ENCODE measurements around the gene TADA2A. TPM values are rescaled to one million over a fixed set of nuclear protein-coding genes. Genes with fewer than 3 reads are reported as not detected.

Gene TADA2A
- polyA plus RNA-seq, 1 experiment = 13.6 TPM

DNA sequence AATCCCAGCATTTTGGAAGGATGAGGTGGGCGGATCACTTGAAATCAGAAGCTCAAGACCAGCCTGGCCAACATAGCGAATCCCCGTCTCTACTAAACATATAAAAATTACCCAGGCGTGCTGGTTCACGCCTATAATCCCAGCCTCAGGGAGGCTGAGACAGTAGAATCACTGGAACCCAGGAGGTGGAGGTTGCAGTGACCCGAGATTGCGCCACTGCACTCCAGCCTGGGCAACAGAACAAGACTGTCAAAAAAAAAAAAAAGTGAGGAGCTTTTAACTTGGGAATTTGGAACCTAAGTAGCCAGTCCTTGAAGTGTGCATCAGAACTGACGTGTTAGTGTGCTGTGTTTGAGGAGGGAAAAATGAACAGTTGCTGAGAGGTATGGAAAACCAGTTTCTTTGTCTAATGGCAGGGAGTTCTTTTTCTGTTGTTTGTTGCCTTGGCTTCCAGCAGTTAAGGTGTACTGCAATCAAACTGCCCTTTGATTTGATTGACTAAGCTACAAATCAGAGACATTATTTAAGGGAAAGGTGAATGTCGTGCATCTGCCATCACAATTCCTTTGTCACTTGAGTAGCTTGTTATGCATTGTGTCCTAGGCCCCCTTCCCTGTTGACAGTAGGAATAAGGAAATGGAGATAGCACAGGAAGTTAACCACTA lies 74.4 kb downstream of the TADA2A start:
- no peak for TF ChIP-seq CTCF (IDR thresholded peaks at IDR 0.05; ENCODE audit: insufficient read depth, low read depth, low read length)
- ChIA-PET CTCF (interaction anchor here (1.2 kb wide), 1 partner anchor 10 kb away, joined by 6 read pairs; no protein-coding TSS in a partner anchor), POLR2A (no interaction called here)
- no peak for DNase-seq (ENCODE audit: low read depth)
- Histone ChIP-seq H3K36me3 (ENCODE audit: control insufficient read depth, insufficient read depth, low read length) (no peaks in the 10 kb centered on the region; the same call in 1 of the 2 replicates), H3K4me3 (ENCODE audit: low read depth, low read length) (no peak overlapping the region), H3K27me3 (ENCODE audit: control insufficient read depth, insufficient read depth, low read length) (no peaks in the 10 kb centered on the region)

DNA sequence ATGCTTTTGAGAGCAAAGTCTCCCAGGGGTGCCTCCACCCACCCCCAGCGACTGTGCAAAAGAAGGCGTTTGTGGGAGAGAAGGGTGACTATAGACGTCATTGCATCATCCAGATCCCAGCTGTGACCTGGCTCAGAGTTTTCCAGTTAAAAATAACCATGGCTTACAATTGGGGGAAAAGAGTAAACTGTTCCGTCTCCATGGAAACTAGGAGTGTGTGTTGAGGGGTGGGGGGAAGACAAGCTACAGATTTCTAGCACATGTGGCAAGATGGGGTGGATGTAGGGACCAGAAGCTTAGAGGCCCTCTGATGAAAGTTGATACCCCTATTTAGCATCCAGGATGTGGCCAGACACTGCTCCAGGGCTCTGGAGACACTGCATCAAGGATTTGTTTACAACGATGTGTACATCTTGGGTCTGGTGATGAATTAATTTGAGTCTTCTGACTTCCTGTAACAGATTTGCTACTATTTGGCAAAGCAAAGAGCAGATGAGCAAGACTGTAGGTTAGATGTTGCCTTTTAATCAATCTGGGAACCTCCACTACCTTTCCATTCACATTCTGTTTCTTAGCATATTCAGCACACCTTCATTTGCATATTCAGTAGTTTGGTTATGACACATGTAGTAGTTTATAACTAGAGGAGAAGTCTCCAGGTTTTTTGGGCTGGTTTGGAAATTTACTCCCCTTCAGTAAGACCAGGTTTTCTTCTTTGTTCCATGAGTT lies 76.8 kb downstream of the TADA2A start:
- no peaks in the 10 kb centered on the region; the same call in 1 of the 2 replicates for H3K36me3 ChIP-seq (ENCODE audit: control insufficient read depth, insufficient read depth, low read length)
- ChIA-PET POLR2A (interaction anchor here (0.6 kb wide), 1 partner anchor 309 kb away, joined by 3 read pairs; no protein-coding TSS in a partner anchor), CTCF (interaction anchor here (0.9 kb wide), 1 partner anchor 10 kb away, joined by 5 read pairs; no protein-coding TSS in a partner anchor)
- H3K27me3 ChIP-seq (ENCODE audit: control insufficient read depth, insufficient read depth, low read length) = no peaks in the 10 kb centered on the region
- H3K4me3 ChIP-seq (ENCODE audit: low read depth, low read length) = no peak overlapping the region
- DNase-seq (ENCODE audit: low read depth) = peak; percentile 89
- no peak for TF ChIP-seq CTCF (IDR thresholded peaks at IDR 0.05; ENCODE audit: insufficient read depth, low read depth, low read length)

- Histone ChIP-seq H3K4me3 (ENCODE audit: low read depth, low read length) (no peak overlapping the region), H3K36me3 (ENCODE audit: control insufficient read depth, insufficient read depth, low read length) (no peaks in the 10 kb centered on the region), H3K27me3 (ENCODE audit: control insufficient read depth, insufficient read depth, low read length) (no peaks in the 10 kb centered on the region)
- CTCF ChIA-PET = no interaction called here
- POLR2A ChIA-PET = no interaction called here
- DNase-seq (ENCODE audit: low read depth) = no peak
- no peak for TF ChIP-seq CTCF (IDR thresholded peaks at IDR 0.05; ENCODE audit: insufficient read depth, low read depth, low read length)
Measured at GRCh38 chr17:37485938-37486570, 79.4 kb downstream of the TADA2A start.

GRCh38 chr17:37488009-37488604 lies 81.4 kb downstream of the TADA2A start:
- ChIA-PET CTCF (interaction anchor here (1.0 to 1.3 kb wide), 2 partner anchors 10 to 12 kb away, joined by 3 read pairs; no protein-coding TSS in a partner anchor), POLR2A (no interaction called here)
- peak overlapping the region; percentile 95 for H3K4me3 ChIP-seq (ENCODE audit: low read depth, low read length)
- no peak for TF ChIP-seq CTCF (IDR thresholded peaks at IDR 0.05; ENCODE audit: insufficient read depth, low read depth, low read length)
- peak; percentile 91 for DNase-seq (ENCODE audit: low read depth)
- H3K36me3 ChIP-seq (ENCODE audit: control insufficient read depth, insufficient read depth, low read length) = no peaks in the 10 kb centered on the region
- no peaks in the 10 kb centered on the region for H3K27me3 ChIP-seq (ENCODE audit: control insufficient read depth, insufficient read depth, low read length)
